ENCODE data around the gene STX11.

Gene STX11

GRCh38 chr6:144143878-144144277, 6.4 kb upstream of the STX11 start:
- Histone ChIP-seq H3K27ac (ENCODE audit: low read length, poor library complexity, severe bottlenecking) (no peak overlapping the region), H3K36me3 (ENCODE audit: control insufficient read depth in 1 of 2, insufficient read depth in 2 of 2, low read depth in 1 of 2, low read length in 2 of 2) (no peaks in the 10 kb centered on the region), H2AK5ac (ENCODE audit: low read length, severe bottlenecking) (no peak overlapping the region), H3K9me3 (ENCODE audit: control insufficient read depth, low read length) (no peaks in the 10 kb centered on the region), H2BK15ac (ENCODE audit: low read depth, poor library complexity, severe bottlenecking) (no peak overlapping the region), H2AFZ (ENCODE audit: low read depth, low read length) (no peak overlapping the region), H2BK5ac (ENCODE audit: low read depth, low read length, poor library complexity, severe bottlenecking) (no peak overlapping the region), H3K4me1 (ENCODE audit: control insufficient read depth, insufficient read depth, low read depth, low read length) (no peaks in the 10 kb centered on the region), H2BK120ac (ENCODE audit: low read depth, low read length) (no peak overlapping the region), H3K4me3 (ENCODE audit: insufficient read depth in 1 of 2, low read depth in 1 of 2, low read length in 2 of 2) (no peak overlapping the region), H2BK12ac (ENCODE audit: low read length in 2 of 2) (no peak overlapping the region), H3K14ac (ENCODE audit: low read length in 2 of 2) (no peak overlapping the region), H3K23ac (ENCODE audit: low read length in 2 of 2) (no peak overlapping the region), H3K27me3 (ENCODE audit: control insufficient read depth in 1 of 2, insufficient read depth in 1 of 2, low read length in 2 of 2) (no peaks in the 10 kb centered on the region), H3K4ac (ENCODE audit: low read depth in 1 of 2, low read length in 2 of 2) (no peak overlapping the region), H4K91ac (ENCODE audit: low read length) (no peak overlapping the region), H3K79me1 (replicated peaks; ENCODE audit: low read length, poor library complexity, severe bottlenecking) (no peaks in the 10 kb centered on the region), H3K18ac (ENCODE audit: low read depth in 1 of 2, low read length in 2 of 2) (no peak overlapping the region), H3K4me2 (ENCODE audit: low read length, poor library complexity, severe bottlenecking) (no peak overlapping the region), H3K9ac (ENCODE audit: low read length) (no peak overlapping the region), H4K8ac (ENCODE audit: low read length) (no peak overlapping the region)
- no peak for DNase-seq

GRCh38 chr6:144144996-144145395, 5.3 kb upstream of the STX11 start:
- Histone ChIP-seq H3K4me2 (ENCODE audit: low read length, poor library complexity, severe bottlenecking) (no peak overlapping the region), H3K4me1 (ENCODE audit: control insufficient read depth, insufficient read depth, low read depth, low read length) (peaks cover 7% of the 10 kb centered on the region), H2BK15ac (ENCODE audit: low read depth, poor library complexity, severe bottlenecking) (no peak overlapping the region), H3K27ac (ENCODE audit: low read length, poor library complexity, severe bottlenecking) (no peak overlapping the region), H3K18ac (ENCODE audit: low read depth in 1 of 2, low read length in 2 of 2) (no peak overlapping the region), H3K79me1 (replicated peaks; ENCODE audit: low read length, poor library complexity, severe bottlenecking) (no peaks in the 10 kb centered on the region), H3K4me3 (ENCODE audit: insufficient read depth in 1 of 2, low read depth in 1 of 2, low read length in 2 of 2) (no peak overlapping the region), H2BK120ac (ENCODE audit: low read depth, low read length) (no peak overlapping the region), H2AK5ac (ENCODE audit: low read length, severe bottlenecking) (no peak overlapping the region), H2BK5ac (ENCODE audit: low read depth, low read length, poor library complexity, severe bottlenecking) (no peak overlapping the region), H2AFZ (ENCODE audit: low read depth, low read length) (no peak overlapping the region), H3K36me3 (ENCODE audit: control insufficient read depth in 1 of 2, insufficient read depth in 2 of 2, low read depth in 1 of 2, low read length in 2 of 2) (no peaks in the 10 kb centered on the region), H4K8ac (ENCODE audit: low read length) (no peak overlapping the region), H3K23ac (ENCODE audit: low read length in 2 of 2) (no peak overlapping the region), H3K9ac (ENCODE audit: low read length) (no peak overlapping the region), H4K91ac (ENCODE audit: low read length) (no peak overlapping the region), H2BK12ac (ENCODE audit: low read length in 2 of 2) (no peak overlapping the region), H3K14ac (ENCODE audit: low read length in 2 of 2) (no peak overlapping the region), H3K4ac (ENCODE audit: low read depth in 1 of 2, low read length in 2 of 2) (no peak overlapping the region), H3K27me3 (ENCODE audit: control insufficient read depth in 1 of 2, insufficient read depth in 1 of 2, low read length in 2 of 2) (no peaks in the 10 kb centered on the region), H3K9me3 (ENCODE audit: control insufficient read depth, low read length) (no peaks in the 10 kb centered on the region)
- no peak for DNase-seq
- whole genome bisulfite sequencing, result 20% methylated on average over 1 of the region's 1 CpG

GRCh38 chr6:144145541-144145940, 4.8 kb upstream of the STX11 start:
- no peak overlapping the region for H4K91ac ChIP-seq (ENCODE audit: low read length)
- no peak overlapping the region for H3K18ac ChIP-seq (ENCODE audit: low read depth in 1 of 2, low read length in 2 of 2)
- peaks cover 7% of the 10 kb centered on the region for H3K4me1 ChIP-seq (ENCODE audit: control insufficient read depth, insufficient read depth, low read depth, low read length)
- no peak overlapping the region for H2AFZ ChIP-seq (ENCODE audit: low read depth, low read length)
- H3K9ac ChIP-seq (ENCODE audit: low read length), result no peak overlapping the region
- H2AK5ac ChIP-seq (ENCODE audit: low read length, severe bottlenecking), result no peak overlapping the region
- no peaks in the 10 kb centered on the region for H3K36me3 ChIP-seq (ENCODE audit: control insufficient read depth in 1 of 2, insufficient read depth in 2 of 2, low read depth in 1 of 2, low read length in 2 of 2)
- no peak overlapping the region for H3K14ac ChIP-seq (ENCODE audit: low read length in 2 of 2)
- no peak overlapping the region for H3K23ac ChIP-seq (ENCODE audit: low read length in 2 of 2)
- DNase-seq, result peak; percentile 15
- WGBS, result no CpG with 5 or more reads among the region's 2 CpGs
- H3K4me2 ChIP-seq (ENCODE audit: low read length, poor library complexity, severe bottlenecking), result no peak overlapping the region
- no peaks in the 10 kb centered on the region for H3K9me3 ChIP-seq (ENCODE audit: control insufficient read depth, low read length)
- no peaks in the 10 kb centered on the region for H3K27me3 ChIP-seq (ENCODE audit: control insufficient read depth in 1 of 2, insufficient read depth in 1 of 2, low read length in 2 of 2)
- H3K27ac ChIP-seq (ENCODE audit: low read length, poor library complexity, severe bottlenecking), result no peak overlapping the region
- no peak overlapping the region for H2BK15ac ChIP-seq (ENCODE audit: low read depth, poor library complexity, severe bottlenecking)
- no peak overlapping the region for H2BK12ac ChIP-seq (ENCODE audit: low read length in 2 of 2)
- no peak overlapping the region for H3K4ac ChIP-seq (ENCODE audit: low read depth in 1 of 2, low read length in 2 of 2)
- H2BK120ac ChIP-seq (ENCODE audit: low read depth, low read length), result no peak overlapping the region
- H2BK5ac ChIP-seq (ENCODE audit: low read depth, low read length, poor library complexity, severe bottlenecking), result no peak overlapping the region
- no peak overlapping the region for H3K4me3 ChIP-seq (ENCODE audit: insufficient read depth in 1 of 2, low read depth in 1 of 2, low read length in 2 of 2)
- no peaks in the 10 kb centered on the region for H3K79me1 ChIP-seq (replicated peaks; ENCODE audit: low read length, poor library complexity, severe bottlenecking)
- no peak overlapping the region for H4K8ac ChIP-seq (ENCODE audit: low read length)

GRCh38 chr6:144148886-144149285, 1.4 kb upstream of the STX11 start:
- Histone ChIP-seq H4K91ac (ENCODE audit: low read length) (no peak overlapping the region), H3K9me3 (ENCODE audit: control insufficient read depth, low read length) (no peaks in the 10 kb centered on the region), H2BK12ac (ENCODE audit: low read length in 2 of 2) (no peak overlapping the region), H3K4me3 (ENCODE audit: insufficient read depth in 1 of 2, low read depth in 1 of 2, low read length in 2 of 2) (no peak overlapping the region), H2BK15ac (ENCODE audit: low read depth, poor library complexity, severe bottlenecking) (no peak overlapping the region), H3K9ac (ENCODE audit: low read length) (no peak overlapping the region), H2AFZ (ENCODE audit: low read depth, low read length) (no peak overlapping the region), H2BK120ac (ENCODE audit: low read depth, low read length) (no peak overlapping the region), H3K18ac (ENCODE audit: low read depth in 1 of 2, low read length in 2 of 2) (no peak overlapping the region), H3K4me2 (ENCODE audit: low read length, poor library complexity, severe bottlenecking) (no peak overlapping the region), H2BK5ac (ENCODE audit: low read depth, low read length, poor library complexity, severe bottlenecking) (no peak overlapping the region), H3K36me3 (ENCODE audit: control insufficient read depth in 1 of 2, insufficient read depth in 2 of 2, low read depth in 1 of 2, low read length in 2 of 2) (no peaks in the 10 kb centered on the region), H3K27ac (ENCODE audit: low read length, poor library complexity, severe bottlenecking) (no peak overlapping the region), H4K8ac (ENCODE audit: low read length) (no peak overlapping the region), H3K14ac (ENCODE audit: low read length in 2 of 2) (no peak overlapping the region), H2AK5ac (ENCODE audit: low read length, severe bottlenecking) (no peak overlapping the region), H3K4ac (ENCODE audit: low read depth in 1 of 2, low read length in 2 of 2) (no peak overlapping the region), H3K4me1 (ENCODE audit: control insufficient read depth, insufficient read depth, low read depth, low read length) (peaks cover 7% of the 10 kb centered on the region), H3K79me1 (replicated peaks; ENCODE audit: low read length, poor library complexity, severe bottlenecking) (peaks cover 2% of the 10 kb centered on the region), H3K27me3 (ENCODE audit: control insufficient read depth in 1 of 2, insufficient read depth in 1 of 2, low read length in 2 of 2) (peaks cover 0 to 15% of the 10 kb centered on the region in 2 experiments), H3K23ac (ENCODE audit: low read length in 2 of 2) (no peak overlapping the region)
- no peak for DNase-seq
- WGBS, result 100% methylated on average over 2 of the region's 4 CpGs

All from mesenchymal stem cell (in vitro differentiated cells and primary cell).